Neural progenitor cell (in vitro differentiated cells): ENCODE measurements around the gene ZC3H8. TPM values are rescaled to one million over a fixed set of nuclear protein-coding genes. Genes with fewer than 3 reads are reported as not detected.

Experiments used
- DNase-seq: peaks from one replicate; pipeline ENCODE4 v3.0.0-alpha.2; 2016; ENCODE audit warnings: low spot score
- H2AFZ ChIP-seq: fragments of 200-600 bp; sonication (generic); replicated peaks from 2 replicates; pipeline ENCODE4 v1.6.1; 2016; ENCODE audit warnings: antibody characterized with exemption
- H3F3A ChIP-seq: fragments of 200-600 bp; sonication (generic); 2 replicates; pipeline ENCODE4 v1.6.1; 2016; ENCODE audit warnings: antibody characterized with exemption, low read depth
- H3K27ac ChIP-seq: fragments of 200-600 bp; sonication (generic); 2 replicates; pipeline ENCODE4 v1.5.1; 2016; ENCODE audit warnings: mild to moderate bottlenecking
- H3K27me3 ChIP-seq: fragments of 200-600 bp; sonication (generic); 2 replicates; pipeline ENCODE4 v1.6.1; 2016; ENCODE audit warnings: mild to moderate bottlenecking, moderate library complexity
- H3K36me3 ChIP-seq: fragments of 200-600 bp; sonication (generic); 2 replicates; pipeline ENCODE4 v1.5.1; 2016
- H3K4me1 ChIP-seq: fragments of 200-600 bp; sonication (generic); 2 replicates; pipeline ENCODE4 v1.6.1; 2016; ENCODE audit warnings: mixed run types
- H3K4me2 ChIP-seq: fragments of 200-600 bp; sonication (generic); 2 replicates; pipeline ENCODE4 v1.6.1; 2016
- H3K4me3 ChIP-seq: fragments of 200-600 bp; sonication (generic); 2 replicates; pipeline ENCODE4 v1.5.1; 2016
- H3K79me2 ChIP-seq: fragments of 200-600 bp; sonication (generic); 2 replicates; pipeline ENCODE4 v1.6.1; 2016; ENCODE audit warnings: low read depth
- H3K9ac ChIP-seq: fragments of 200-600 bp; sonication (generic); 2 replicates; pipeline ENCODE4 v1.6.1; 2016
- H3K9me3 ChIP-seq: fragments of 200-600 bp; sonication (generic); 2 replicates; pipeline ENCODE4 v1.5.1; 2016; ENCODE audit warnings: low read depth
- H4K20me1 ChIP-seq: fragments of 200-600 bp; sonication (generic); 2 replicates; pipeline ENCODE4 v1.6.1; 2016; ENCODE audit warnings: low read depth
- H3K27ac Mint-ChIP-seq: 3 replicates; pipeline ENCODE4 v1.8.0; 2021; ENCODE audit warnings: mixed read lengths
- H3K27me3 Mint-ChIP-seq: 2 replicates; pipeline ENCODE4 v1.8.0; 2022; ENCODE audit warnings: low read depth, mild to moderate bottlenecking, inconsistent platforms, moderate library complexity, mixed read lengths; ENCODE audit not compliant: insufficient read depth
- H3K36me3 Mint-ChIP-seq: 3 replicates; pipeline ENCODE4 v1.8.0; 2021; ENCODE audit warnings: mixed read lengths
- H3K4me1 Mint-ChIP-seq: 3 replicates; pipeline ENCODE4 v1.8.0; 2021; ENCODE audit warnings: mixed read lengths
- H3K4me3 Mint-ChIP-seq: 3 replicates; pipeline ENCODE4 v1.8.0; 2021; ENCODE audit warnings: mild to moderate bottlenecking, moderate library complexity, mixed read lengths
- H3K9me3 Mint-ChIP-seq: 3 replicates; pipeline ENCODE4 v1.8.0; 2020; ENCODE audit warnings: mixed read lengths
- CTCF ChIP-seq: fragments of 200-600 bp; sonication (generic); IDR thresholded peaks from 2 replicates; pipeline ENCODE4 v1.5.1; 2017; ENCODE audit warnings: antibody characterized with exemption, mild to moderate bottlenecking
- EZH2 ChIP-seq: fragments of 200-600 bp; sonication (generic); IDR thresholded peaks from 2 replicates; pipeline ENCODE4 v1.6.1; 2017; ENCODE audit warnings: antibody characterized with exemption, mild to moderate bottlenecking, moderate library complexity
- EZH2phosphoT487 ChIP-seq: fragments of 200-600 bp; sonication (generic); IDR thresholded peaks from 2 replicates; pipeline ENCODE4 v1.6.1; 2017; ENCODE audit warnings: antibody characterized with exemption
- total RNA-seq: library from RNA; depleted of rRNA; stranded (reverse); fragments of >200 nt; gene quantifications from 2 replicates; pipeline ENCODE4 v1.2.3, GENCODE V29; 2015; ENCODE audit warnings: low replicate concordance

The ZC3H8 gene
- total RNA-seq, 1 donor from 2014 or later: 14.2 TPM

GRCh38 chr2:112262876-112263275, 8.0 kb upstream of the ZC3H8 start:
- no peaks in the 10 kb centered on the region for H3K4me1 ChIP-seq
- H3K79me2 ChIP-seq: no peaks in the 10 kb centered on the region
- H3K36me3 ChIP-seq: no peaks in the 10 kb centered on the region
- no peaks in the 10 kb centered on the region for H3K27me3 ChIP-seq
- TF ChIP-seq EZH2phosphoT487 (no peak), EZH2 (no peak), CTCF (no peak)
- DNase-seq: no peak
- Mint-ChIP-seq H3K36me3 (peaks cover 1% of the 10 kb centered on the region), H3K4me3 (no peak overlapping the region), H3K4me1 (peaks cover 6% of the 10 kb centered on the region), H3K9me3 (peaks cover 9% of the 10 kb centered on the region), H3K27ac (no peak overlapping the region), H3K27me3 (peaks cover 2% of the 10 kb centered on the region)
- no peak overlapping the region for H3K4me2 ChIP-seq
- no peak overlapping the region for H2AFZ ChIP-seq
- H3F3A ChIP-seq: no peaks in the 10 kb centered on the region
- H3K27ac ChIP-seq: no peak overlapping the region
- H4K20me1 ChIP-seq: no peaks in the 10 kb centered on the region
- no peaks in the 10 kb centered on the region for H3K9me3 ChIP-seq
- no peak overlapping the region for H3K4me3 ChIP-seq
- no peak overlapping the region for H3K9ac ChIP-seq

- Histone ChIP-seq H3K27me3 (no peaks in the 10 kb centered on the region), H2AFZ (peak overlapping the region; percentile 80)
- H3K27ac Mint-ChIP-seq: no peak overlapping the region
These were observed 5.4 kb upstream of the ZC3H8 start for GRCh38 chr2:112260295-112260625.

GRCh38 chr2:112259509-112260294, 4.9 kb upstream of the ZC3H8 start:
- no peaks in the 10 kb centered on the region for H3K4me1 ChIP-seq
- no peaks in the 10 kb centered on the region for H3K27me3 ChIP-seq
- no peak for TF ChIP-seq EZH2
- TF ChIP-seq CTCF: peak; percentile 94
- H3K9me3 ChIP-seq: no peaks in the 10 kb centered on the region
- H3K9ac ChIP-seq: no peak overlapping the region
- peaks cover 8% of the 10 kb centered on the region for H3K4me1 Mint-ChIP-seq
- peak overlapping the region; percentile 6 for H3K4me2 ChIP-seq
- peaks cover 2% of the 10 kb centered on the region for H3F3A ChIP-seq
- no peak overlapping the region for H3K27ac ChIP-seq
- no peaks in the 10 kb centered on the region for H3K36me3 ChIP-seq
- H4K20me1 ChIP-seq: no peaks in the 10 kb centered on the region
- peaks cover 9% of the 10 kb centered on the region for H3K9me3 Mint-ChIP-seq
- no peaks in the 10 kb centered on the region for H3K79me2 ChIP-seq
- peak; percentile 86 for DNase-seq
- H3K27ac Mint-ChIP-seq: no peak overlapping the region
- peak overlapping the region; percentile 80 for H2AFZ ChIP-seq
- peaks cover 1% of the 10 kb centered on the region for H3K36me3 Mint-ChIP-seq
- peaks cover 4% of the 10 kb centered on the region for H3K27me3 Mint-ChIP-seq
- no peak overlapping the region for H3K4me3 ChIP-seq
- H3K4me3 Mint-ChIP-seq: peak overlapping the region; percentile 25

More at GRCh38 chr2:112260295-112260625, 5.4 kb upstream of the ZC3H8 start:
- H3K36me3 ChIP-seq: no peaks in the 10 kb centered on the region
- H3K36me3 Mint-ChIP-seq: peaks cover 1% of the 10 kb centered on the region
- no peak overlapping the region for H3K4me3 Mint-ChIP-seq
- no peaks in the 10 kb centered on the region for H3F3A ChIP-seq
- no peaks in the 10 kb centered on the region for H3K79me2 ChIP-seq
- H3K27me3 Mint-ChIP-seq: peaks cover 4% of the 10 kb centered on the region
- TF ChIP-seq CTCF (no peak), EZH2phosphoT487 (no peak), EZH2 (no peak)
- no peaks in the 10 kb centered on the region for H3K9me3 ChIP-seq
- H3K27ac ChIP-seq: no peak overlapping the region
- no peak for DNase-seq
- peaks cover 8% of the 10 kb centered on the region for H3K4me1 Mint-ChIP-seq
- H3K9me3 Mint-ChIP-seq: peaks cover 9% of the 10 kb centered on the region
- H3K4me3 ChIP-seq: no peak overlapping the region
- no peak overlapping the region for H3K4me2 ChIP-seq
- no peaks in the 10 kb centered on the region for H4K20me1 ChIP-seq
- no peak overlapping the region for H3K9ac ChIP-seq
- no peaks in the 10 kb centered on the region for H3K4me1 ChIP-seq
